HG03060 (cell line): ENCODE results near the gene UBASH3B.
"Not testable (repeated sequence)": the region's sequence is repeated elsewhere in the genome, so short reads cannot be mapped to it uniquely, and the experiment has no call there.

ENCODE experiments used
- ATAC-seq: cut with Tn5 transposase; IDR thresholded peaks from one replicate; pipeline ENCODE4 v1.9.1; 2021; ENCODE audit warnings: low read depth, moderate number of reproducible peaks; ENCODE audit not compliant: unreplicated experiment

The UBASH3B gene

GRCh38 chr11:122803716-122804115, 148.2 kb downstream of the UBASH3B start:
- no peak for ATAC-seq

- no peak for ATAC-seq
Measured at GRCh38 chr11:122804161-122804560, 148.6 kb downstream of the UBASH3B start.

GRCh38 chr11:122804796-122805195, 149.3 kb downstream of the UBASH3B start:
- no peak for ATAC-seq

GRCh38 chr11:122807731-122808477, 152.4 kb downstream of the UBASH3B start:
- ATAC-seq, result no peak

GRCh38 chr11:122808478-122808869, 153.0 kb downstream of the UBASH3B start:
- ATAC-seq, result peak; percentile 51

- no peak for ATAC-seq
Measured at GRCh38 chr11:122809866-122810265, 154.3 kb downstream of the UBASH3B start.

- no peak for ATAC-seq
Measured at GRCh38 chr11:122811721-122812120, 156.2 kb downstream of the UBASH3B start.

- ATAC-seq, result no peak
Measured at GRCh38 chr11:122812638-122813037, 157.1 kb downstream of the UBASH3B start.

- ATAC-seq, result no peak
Measured at GRCh38 chr11:122813176-122813893, 157.8 kb downstream of the UBASH3B start.

- ATAC-seq, result no peak
Measured at GRCh38 chr11:122813894-122814270, 158.4 kb downstream of the UBASH3B start.

- no peak for ATAC-seq
Measured at GRCh38 chr11:122814401-122814800, 158.9 kb downstream of the UBASH3B start.

- ATAC-seq, result no peak
Measured at GRCh38 chr11:122815900-122816299, 160.4 kb downstream of the UBASH3B start.

GRCh38 chr11:122816761-122817520, 161.4 kb downstream of the UBASH3B start:
- ATAC-seq, result no peak

- no peak for ATAC-seq
Measured at GRCh38 chr11:122820158-122820557, 164.6 kb downstream of the UBASH3B start.

- no peak for ATAC-seq
Measured at GRCh38 chr11:122821169-122821568, 165.6 kb downstream of the UBASH3B start.

- no peak for ATAC-seq
Measured at GRCh38 chr11:122822241-122822640, 166.7 kb downstream of the UBASH3B start.

- no peak for ATAC-seq
Measured at GRCh38 chr11:122823564-122823963, 168.0 kb downstream of the UBASH3B start.

- ATAC-seq, result not testable (repeated sequence)
Measured at GRCh38 chr11:122829371-122829770, 173.8 kb downstream of the UBASH3B start.

- not testable (repeated sequence) for ATAC-seq
Measured at GRCh38 chr11:122832297-122832696, 176.8 kb downstream of the UBASH3B start.

- no peak for ATAC-seq
Measured at GRCh38 chr11:122832721-122833470, 177.4 kb downstream of the UBASH3B start.
